OCI-LY7 (cell line): ENCODE results near the gene RUNX1.

Experiments used
- EZH2phosphoT487 ChIP-seq: fragments of 200-600 bp; sonication (generic); IDR thresholded peaks from 2 replicates; pipeline ENCODE4 v1.6.1; 2018; ENCODE audit warnings: low read depth, borderline replicate concordance, mild to moderate bottlenecking, mixed run types, antibody characterized with exemption, low read length, moderate library complexity, mixed read lengths
- TF ChIP-seq, protein P1 (sequence below): fragments of 200-600 bp; sonication (generic); conservative IDR thresholded peaks from 2 replicates; pipeline ENCODE4 v1.5.1; 2014; ENCODE audit warnings: mild to moderate bottlenecking, antibody characterized with exemption, low read length, moderate library complexity, mixed read lengths

DNA sequence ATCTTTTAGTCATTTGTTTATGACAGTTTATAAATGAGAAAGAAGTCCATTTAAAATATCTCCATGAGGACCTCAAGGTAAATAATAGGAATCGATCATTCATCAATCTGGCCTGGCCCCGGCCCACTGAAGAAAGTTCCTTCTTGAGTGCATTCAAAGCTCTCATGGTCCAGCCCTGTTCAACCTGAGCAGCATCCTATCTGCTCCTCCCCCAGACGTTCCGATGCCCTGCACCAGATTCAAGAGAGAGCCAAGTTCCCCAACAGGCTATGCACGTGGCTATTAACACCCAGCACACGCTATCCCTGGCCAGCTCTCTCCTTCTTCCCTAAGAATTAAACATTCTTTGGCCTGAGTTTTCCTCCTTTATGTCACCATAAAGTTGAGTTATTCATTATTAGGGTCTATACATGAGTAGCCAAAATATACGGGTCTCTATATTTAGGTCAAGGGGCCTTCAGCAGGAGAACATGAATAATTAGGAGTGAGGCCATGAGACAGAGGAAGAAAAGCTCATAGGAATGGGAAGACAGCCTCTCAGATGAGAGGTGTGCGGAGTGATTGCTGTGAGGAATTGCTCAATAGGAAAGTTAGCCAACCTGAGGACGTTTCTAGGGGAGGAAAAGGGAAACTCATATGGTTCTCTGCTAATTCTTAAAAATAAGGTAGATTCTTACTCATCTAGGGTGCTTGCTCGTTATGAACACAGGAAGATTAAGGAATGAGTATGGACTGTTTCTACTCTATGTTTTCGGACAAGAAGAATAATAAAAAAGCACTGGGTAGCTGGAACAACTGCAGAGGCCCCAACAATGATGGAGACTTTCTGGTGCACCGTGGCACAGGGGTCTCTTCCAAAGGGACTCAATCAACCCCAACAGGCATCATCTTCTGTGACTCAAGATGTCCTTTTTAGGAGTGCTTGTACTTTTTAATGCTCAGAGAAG lies 23.6 kb downstream of the RUNX1 start:
- TF ChIP-seq, protein P1, sequence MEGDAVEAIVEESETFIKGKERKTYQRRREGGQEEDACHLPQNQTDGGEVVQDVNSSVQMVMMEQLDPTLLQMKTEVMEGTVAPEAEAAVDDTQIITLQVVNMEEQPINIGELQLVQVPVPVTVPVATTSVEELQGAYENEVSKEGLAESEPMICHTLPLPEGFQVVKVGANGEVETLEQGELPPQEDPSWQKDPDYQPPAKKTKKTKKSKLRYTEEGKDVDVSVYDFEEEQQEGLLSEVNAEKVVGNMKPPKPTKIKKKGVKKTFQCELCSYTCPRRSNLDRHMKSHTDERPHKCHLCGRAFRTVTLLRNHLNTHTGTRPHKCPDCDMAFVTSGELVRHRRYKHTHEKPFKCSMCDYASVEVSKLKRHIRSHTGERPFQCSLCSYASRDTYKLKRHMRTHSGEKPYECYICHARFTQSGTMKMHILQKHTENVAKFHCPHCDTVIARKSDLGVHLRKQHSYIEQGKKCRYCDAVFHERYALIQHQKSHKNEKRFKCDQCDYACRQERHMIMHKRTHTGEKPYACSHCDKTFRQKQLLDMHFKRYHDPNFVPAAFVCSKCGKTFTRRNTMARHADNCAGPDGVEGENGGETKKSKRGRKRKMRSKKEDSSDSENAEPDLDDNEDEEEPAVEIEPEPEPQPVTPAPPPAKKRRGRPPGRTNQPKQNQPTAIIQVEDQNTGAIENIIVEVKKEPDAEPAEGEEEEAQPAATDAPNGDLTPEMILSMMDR = no peak
- no peak for TF ChIP-seq EZH2phosphoT487
